HG03575 (cell line): ENCODE results near the gene MORN5.

ENCODE experiments used
- ATAC-seq: cut with Tn5 transposase; IDR thresholded peaks from one replicate; pipeline ENCODE4 v1.9.1; 2021; ENCODE audit not compliant: unreplicated experiment, insufficient number of reproducible peaks, low FRiP score; ENCODE audit errors: extremely low read depth

MORN5 gene

GRCh38 chr9:122122903-122123632 is 36.6 kb upstream of the MORN5 start:
- ATAC-seq = no peak

- no peak for ATAC-seq
These were observed 35.7 kb upstream of the MORN5 start for GRCh38 chr9:122124048-122124447.

- ATAC-seq = no peak
These were observed 35.2 kb upstream of the MORN5 start for GRCh38 chr9:122124528-122124927.

GRCh38 chr9:122125158-122125508 is 34.6 kb upstream of the MORN5 start:
- ATAC-seq = no peak

DNA sequence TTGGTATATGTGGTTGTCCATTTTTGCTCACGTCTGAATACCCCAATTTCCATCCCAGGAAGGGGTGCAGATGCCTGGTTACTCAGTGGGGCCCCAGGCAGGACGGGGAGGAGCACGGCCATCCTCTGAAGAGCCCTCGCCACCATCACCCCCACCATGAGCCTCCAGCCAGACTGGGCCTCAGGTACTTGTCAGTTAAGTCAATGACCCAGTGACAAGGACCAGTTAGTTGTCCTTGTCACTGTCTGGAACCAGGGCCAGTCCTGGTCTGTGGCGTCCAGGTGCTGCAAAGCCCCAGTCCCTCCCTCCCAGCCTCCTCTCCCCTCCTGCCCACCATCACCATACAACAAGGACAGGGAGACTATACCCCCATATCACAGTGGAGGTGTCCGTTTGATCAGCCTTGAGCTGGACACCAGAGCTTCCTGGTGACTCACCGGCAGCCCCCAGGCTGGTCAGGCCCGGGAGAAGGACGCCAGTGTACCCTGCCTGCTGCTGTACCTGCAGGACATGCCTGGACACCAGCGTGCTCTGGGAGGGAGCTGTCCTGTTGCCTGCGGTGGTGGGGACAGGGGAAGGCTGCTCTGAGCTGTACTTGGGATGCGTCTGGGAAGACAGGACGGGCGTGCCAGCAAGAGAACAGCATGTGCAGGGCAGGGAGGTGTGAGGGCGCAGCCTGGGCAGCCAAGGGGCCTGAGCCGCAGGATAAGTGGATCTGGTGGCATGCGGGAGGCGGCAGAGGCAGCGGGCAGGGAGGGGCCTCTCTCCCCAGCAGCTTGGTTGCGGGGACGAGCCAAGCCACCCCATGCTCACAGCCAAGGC is 34.0 kb upstream of the MORN5 start:
- no peak for ATAC-seq

- ATAC-seq = no peak
These were observed 33.1 kb upstream of the MORN5 start for GRCh38 chr9:122126331-122127261.

GRCh38 chr9:122127396-122127798 is 32.3 kb upstream of the MORN5 start:
- ATAC-seq = no peak

DNA sequence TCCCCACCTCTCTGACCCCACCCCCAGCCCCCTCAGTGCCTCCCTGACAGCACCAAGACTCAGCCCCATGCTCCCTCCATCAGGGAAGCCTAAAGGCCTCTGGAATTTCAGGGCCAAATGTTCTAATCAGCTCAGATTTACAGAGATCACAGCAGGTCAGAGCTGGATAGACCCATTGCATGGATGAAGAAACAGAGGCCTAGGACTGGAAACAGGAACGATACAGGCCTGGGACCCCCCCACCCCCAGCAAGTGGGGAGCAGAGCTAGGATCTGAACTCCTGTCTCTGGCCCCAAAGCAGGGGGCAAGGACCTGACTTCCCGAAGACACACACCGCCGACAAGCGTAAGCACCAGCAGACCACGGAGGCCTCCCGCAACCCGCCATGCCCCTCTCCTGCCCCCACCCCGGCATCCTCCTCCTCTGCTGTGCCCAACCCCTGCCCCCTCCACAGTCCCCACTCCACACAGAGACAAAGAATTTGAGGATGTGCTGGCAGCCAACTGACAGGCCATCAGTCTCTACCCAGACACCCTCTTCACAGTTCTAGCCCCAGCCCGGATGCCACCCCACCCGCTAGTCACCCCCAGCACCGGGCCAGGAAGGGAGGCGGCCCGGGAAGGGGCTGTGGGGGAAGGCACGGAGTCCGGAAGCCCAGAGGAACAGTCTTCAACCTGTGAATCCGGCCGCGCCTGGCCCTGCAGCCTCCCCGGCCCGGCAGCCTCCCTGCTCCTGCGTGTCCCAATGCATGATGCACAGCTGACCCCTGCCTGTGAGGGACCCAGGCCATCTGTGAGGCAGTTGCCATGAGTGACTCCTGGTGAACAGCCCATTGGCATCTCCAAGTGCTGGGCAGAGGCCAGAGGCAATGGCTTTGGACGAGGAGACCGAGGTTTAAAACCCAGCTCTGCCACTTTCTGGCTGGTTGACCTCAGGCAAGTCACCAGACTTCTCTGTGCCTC is 31.4 kb upstream of the MORN5 start:
- ATAC-seq = no peak

DNA sequence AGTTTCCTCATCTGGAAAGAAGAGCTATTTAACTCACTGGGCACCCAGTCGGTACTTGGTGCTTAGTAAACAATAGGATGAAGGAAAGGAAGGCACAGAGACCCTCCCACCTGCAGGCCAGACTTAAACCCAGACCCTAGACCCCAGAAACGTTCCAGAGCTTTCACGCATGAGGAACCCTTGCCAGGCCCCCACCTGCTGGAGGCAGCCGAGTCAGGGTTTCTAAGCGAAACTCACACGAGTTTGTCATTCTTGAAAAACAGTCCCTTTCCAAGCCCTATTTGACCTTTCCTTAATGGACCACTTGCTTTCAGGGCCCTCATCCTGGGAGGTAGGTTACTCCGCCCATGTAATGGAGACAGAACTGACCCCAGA is 30.8 kb upstream of the MORN5 start:
- no peak for ATAC-seq

GRCh38 chr9:122129969-122130368 is 29.7 kb upstream of the MORN5 start:
- ATAC-seq = no peak

- ATAC-seq = no peak
These were observed 28.9 kb upstream of the MORN5 start for GRCh38 chr9:122130837-122131236.

DNA sequence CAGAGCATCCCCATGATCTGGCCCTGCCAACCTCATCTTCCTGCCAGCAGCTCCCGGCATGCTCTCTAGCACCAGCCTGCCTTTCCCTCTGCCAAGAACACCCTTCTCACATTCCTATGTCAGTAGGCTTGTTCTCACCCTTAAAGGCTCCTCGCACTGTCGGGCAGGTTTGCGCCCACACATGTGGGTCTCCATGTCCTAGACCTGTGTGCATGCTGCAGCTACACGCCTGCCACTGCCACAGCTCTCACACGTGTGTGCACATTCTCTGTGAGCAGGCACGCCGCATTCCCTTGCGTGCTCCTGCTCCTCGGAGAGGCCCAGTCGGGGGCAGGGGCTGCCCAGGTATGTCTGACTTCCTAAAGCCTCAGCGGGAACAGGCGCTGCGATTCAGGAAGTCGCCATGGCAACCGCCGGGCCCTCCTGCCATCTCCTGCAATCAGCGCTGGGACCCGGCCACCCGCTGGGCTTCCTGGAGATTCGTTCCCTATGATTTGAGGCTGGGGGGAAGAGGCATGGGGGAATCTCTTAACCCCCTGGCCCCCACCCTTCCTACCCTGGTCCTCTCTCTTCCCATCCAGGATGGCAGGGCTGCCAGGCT is 28.2 kb upstream of the MORN5 start:
- no peak for ATAC-seq

DNA sequence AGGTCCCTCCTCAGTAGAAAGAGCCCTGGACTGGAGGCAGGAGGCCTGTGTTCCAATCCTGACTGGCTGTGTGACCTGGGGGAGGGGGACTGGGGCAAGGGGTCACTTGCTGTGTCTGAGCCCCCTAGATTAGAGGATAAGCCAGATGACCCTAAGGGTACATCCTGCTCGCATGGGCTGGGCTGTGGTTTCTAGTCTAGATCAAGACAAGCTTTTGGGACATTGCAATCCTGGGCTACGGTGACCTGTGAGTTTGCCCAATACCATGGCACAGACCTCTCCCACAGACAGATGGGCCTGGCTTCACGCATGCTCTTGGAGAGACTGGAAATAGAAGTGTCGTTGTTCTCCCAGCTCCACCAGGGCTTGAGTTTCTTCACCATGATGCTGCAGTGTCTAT is 27.2 kb upstream of the MORN5 start:
- ATAC-seq = no peak

DNA sequence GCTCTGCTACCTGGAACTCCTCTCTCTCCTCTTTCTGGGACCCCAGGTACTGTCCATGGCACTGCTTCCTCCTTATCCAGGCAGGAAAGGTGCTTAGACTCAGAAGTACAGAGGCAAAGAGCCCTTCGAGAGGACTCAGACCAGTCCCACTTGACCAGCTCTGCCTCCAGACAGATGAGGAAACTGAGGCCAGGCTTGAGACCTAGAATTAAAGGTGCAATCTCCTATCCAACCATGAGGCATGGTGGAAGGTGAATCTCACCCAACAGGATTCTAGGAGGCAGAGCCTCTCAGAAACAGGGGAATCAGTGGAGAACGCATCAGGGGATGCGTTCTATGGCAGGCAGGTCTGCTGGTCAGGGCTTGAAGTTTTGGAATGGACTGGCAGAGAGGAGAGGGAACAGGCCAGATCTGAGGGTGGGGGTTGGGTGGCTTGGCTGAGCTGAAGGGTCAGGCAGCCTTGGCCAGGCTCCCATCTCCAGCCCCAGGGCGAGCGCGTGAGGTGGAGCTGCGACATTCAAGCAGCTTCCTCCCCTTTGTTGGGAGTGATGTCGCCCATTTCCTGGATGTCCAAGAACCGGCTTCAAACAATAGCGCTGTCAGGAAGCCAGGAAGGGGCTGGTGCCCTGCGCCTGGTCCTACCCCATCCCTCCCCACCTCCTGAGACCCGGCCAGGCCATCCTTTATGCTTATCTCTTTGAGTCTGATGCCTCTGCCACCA is 26.3 kb upstream of the MORN5 start:
- no peak for ATAC-seq

- no peak for ATAC-seq
These were observed 25.6 kb upstream of the MORN5 start for GRCh38 chr9:122133984-122134535.

DNA sequence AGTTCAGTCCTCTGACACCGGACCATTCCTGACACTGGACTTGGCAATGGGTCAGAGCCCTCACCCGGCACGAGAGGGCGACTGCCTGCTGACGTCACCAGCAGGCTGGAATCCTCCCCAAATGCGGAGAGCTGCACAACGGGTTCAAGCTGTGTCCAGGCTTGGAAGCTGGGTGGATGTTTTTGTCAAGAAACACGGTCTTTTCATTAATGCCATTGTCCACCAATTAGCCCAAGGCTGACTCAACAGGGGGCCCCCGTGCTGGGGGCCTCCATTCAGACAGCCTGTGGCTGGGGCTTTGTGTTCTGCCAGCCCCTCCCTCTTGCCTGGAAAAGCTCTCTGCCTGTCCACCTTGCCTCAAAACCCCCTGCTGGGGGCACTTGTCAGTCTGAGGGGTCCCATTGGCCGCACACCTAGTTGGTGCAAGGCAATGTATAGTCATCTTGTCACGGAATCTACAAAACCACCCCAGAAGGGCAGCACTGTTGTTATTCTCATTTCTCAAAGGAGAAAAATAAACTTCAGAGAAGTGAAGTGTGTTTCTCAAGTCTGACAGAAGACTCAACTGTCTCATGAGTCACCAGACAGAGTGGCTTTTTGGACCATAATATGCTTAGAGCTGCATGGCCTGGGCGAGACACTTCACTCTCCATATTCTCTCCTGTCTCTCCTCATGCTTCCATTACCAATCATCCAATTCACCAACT is 24.7 kb upstream of the MORN5 start:
- no peak for ATAC-seq

- no peak for ATAC-seq
These were observed 24.2 kb upstream of the MORN5 start for GRCh38 chr9:122135529-122135859.
